ENCODE measurements around the gene ATP13A4.

ATP13A4 gene

DNA sequence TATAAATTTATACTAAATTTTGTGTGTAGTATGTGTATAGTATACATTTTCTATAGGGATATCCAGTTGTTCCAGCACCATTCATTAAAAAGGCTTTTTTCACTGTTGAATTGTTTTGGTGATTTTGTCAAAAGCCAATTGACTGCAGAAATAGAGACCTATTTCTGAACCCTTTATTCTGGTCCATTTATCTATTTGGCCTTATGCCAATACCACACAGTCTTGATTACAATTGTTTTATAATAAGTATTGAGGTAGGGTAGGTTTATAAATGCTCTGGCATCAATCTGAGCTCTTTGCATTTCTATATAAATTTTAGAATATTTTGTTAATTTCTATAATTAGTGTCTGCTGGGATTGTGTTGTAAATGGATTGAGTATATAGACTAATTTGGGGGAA lies 31.8 kb upstream of the ATP13A4 start:
- H3K36me3 ChIP-seq, result no peaks in the 10 kb centered on the region
- H3K4me1 ChIP-seq, result no peaks in the 10 kb centered on the region
- no peaks in the 10 kb centered on the region for H3K9me3 ChIP-seq
- TF ChIP-seq, protein P1, sequence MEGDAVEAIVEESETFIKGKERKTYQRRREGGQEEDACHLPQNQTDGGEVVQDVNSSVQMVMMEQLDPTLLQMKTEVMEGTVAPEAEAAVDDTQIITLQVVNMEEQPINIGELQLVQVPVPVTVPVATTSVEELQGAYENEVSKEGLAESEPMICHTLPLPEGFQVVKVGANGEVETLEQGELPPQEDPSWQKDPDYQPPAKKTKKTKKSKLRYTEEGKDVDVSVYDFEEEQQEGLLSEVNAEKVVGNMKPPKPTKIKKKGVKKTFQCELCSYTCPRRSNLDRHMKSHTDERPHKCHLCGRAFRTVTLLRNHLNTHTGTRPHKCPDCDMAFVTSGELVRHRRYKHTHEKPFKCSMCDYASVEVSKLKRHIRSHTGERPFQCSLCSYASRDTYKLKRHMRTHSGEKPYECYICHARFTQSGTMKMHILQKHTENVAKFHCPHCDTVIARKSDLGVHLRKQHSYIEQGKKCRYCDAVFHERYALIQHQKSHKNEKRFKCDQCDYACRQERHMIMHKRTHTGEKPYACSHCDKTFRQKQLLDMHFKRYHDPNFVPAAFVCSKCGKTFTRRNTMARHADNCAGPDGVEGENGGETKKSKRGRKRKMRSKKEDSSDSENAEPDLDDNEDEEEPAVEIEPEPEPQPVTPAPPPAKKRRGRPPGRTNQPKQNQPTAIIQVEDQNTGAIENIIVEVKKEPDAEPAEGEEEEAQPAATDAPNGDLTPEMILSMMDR (IDR thresholded peaks at IDR 0.05; ENCODE audit: low read depth, low read length), result no peak
- 0 out of 2 replicates have a peak, but pooled peaks cover under 1% of the 10 kb centered on the region for H3K27me3 ChIP-seq
- DNase-seq, result no peak
- H3K4me3 ChIP-seq (ENCODE audit: low read depth, low read length), result no peak overlapping the region

DNA sequence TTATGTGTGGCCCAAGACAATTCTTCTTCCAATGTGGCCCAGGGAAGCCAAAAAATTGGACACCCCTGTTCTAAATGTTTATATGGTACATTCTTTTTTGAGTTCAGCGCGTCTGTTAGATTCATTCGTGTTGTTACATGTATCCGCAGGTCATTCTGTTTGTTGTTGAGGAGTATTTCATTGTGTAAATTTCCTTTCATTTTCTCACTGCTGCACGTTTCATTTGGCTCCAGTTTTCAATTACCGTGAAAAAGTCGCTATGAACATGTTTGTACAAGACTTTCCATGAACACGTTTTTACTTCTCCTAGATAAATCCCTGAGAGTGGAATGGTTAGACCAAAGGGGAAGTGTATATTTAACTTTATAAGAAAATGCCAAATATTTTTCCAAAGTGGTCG lies 30.8 kb upstream of the ATP13A4 start:
- TF ChIP-seq, protein P1 (IDR thresholded peaks at IDR 0.05; ENCODE audit: low read depth, low read length), result no peak
- Histone ChIP-seq H3K9me3 (no peaks in the 10 kb centered on the region), H3K36me3 (no peaks in the 10 kb centered on the region), H3K4me1 (no peaks in the 10 kb centered on the region), H3K4me3 (ENCODE audit: low read depth, low read length) (no peak overlapping the region), H3K27me3 (0 out of 2 replicates have a peak, but pooled peaks cover 3% of the 10 kb centered on the region)
- DNase-seq, result no peak

- Histone ChIP-seq H3K27me3 (peaks cover 7% of the 10 kb centered on the region), H3K36me3 (no peaks in the 10 kb centered on the region), H3K9me3 (no peaks in the 10 kb centered on the region), H3K4me3 (ENCODE audit: low read depth, low read length) (no peak overlapping the region), H3K4me1 (no peaks in the 10 kb centered on the region)
- DNase-seq, result no peak
- TF ChIP-seq, protein P1 (IDR thresholded peaks at IDR 0.05; ENCODE audit: low read depth, low read length), result no peak
Measured at GRCh38 chr3:193574488-193575070, 19.9 kb upstream of the ATP13A4 start.

GRCh38 chr3:193573403-193574191 lies 18.9 kb upstream of the ATP13A4 start:
- Histone ChIP-seq H3K4me3 (ENCODE audit: low read depth, low read length) (no peak overlapping the region), H3K4me1 (no peaks in the 10 kb centered on the region), H3K9me3 (no peaks in the 10 kb centered on the region), H3K36me3 (no peaks in the 10 kb centered on the region), H3K27me3 (peaks cover 13% of the 10 kb centered on the region)
- DNase-seq, result no peak
- TF ChIP-seq, protein P1 (IDR thresholded peaks at IDR 0.05; ENCODE audit: low read depth, low read length), result no peak

GRCh38 chr3:193572426-193572908 lies 17.8 kb upstream of the ATP13A4 start:
- no peaks in the 10 kb centered on the region for H3K9me3 ChIP-seq
- peak; percentile 74 for DNase-seq

More at GRCh38 chr3:193572426-193572908, 17.8 kb upstream of the ATP13A4 start:
- Histone ChIP-seq H3K4me3 (ENCODE audit: low read depth, low read length) (no peak overlapping the region), H3K4me1 (no peaks in the 10 kb centered on the region), H3K36me3 (no peaks in the 10 kb centered on the region), H3K27me3 (peaks cover 8% of the 10 kb centered on the region)
- TF ChIP-seq, protein P1 (IDR thresholded peaks at IDR 0.05; ENCODE audit: low read depth, low read length), result peak; percentile 91

All from BE2C (cell line).